DND-41 (cell line): ENCODE measurements around the gene CDC42SE2.

Source experiments
- ATAC-seq: fragments of 200-7000 bp; cut with Tn5 transposase; 3 replicates; pipeline ENCODE4 v1.9.1; 2021; ENCODE audit warnings: low read depth; ENCODE audit not compliant: insufficient read depth
- DNase-seq: peaks from one replicate; pipeline ENCODE4 v3.0.0-alpha.2; 2020
- H2AFZ ChIP-seq: 2 replicates; pipeline ENCODE4 v1.6.0; 2012; ENCODE audit warnings: low read depth, low read length
- H3K27ac ChIP-seq: 2 replicates; pipeline ENCODE4 v1.5.1; 2012; ENCODE audit warnings: low read length, inconsistent platforms
- H3K27me3 ChIP-seq: fragments of 200-600 bp; sonication (generic); 2 replicates; pipeline ENCODE4 v1.6.0; 2012; ENCODE audit warnings: low read length, mild to moderate bottlenecking, inconsistent platforms; ENCODE audit not compliant: insufficient read depth, poor library complexity
- H3K36me3 ChIP-seq: 2 replicates; pipeline ENCODE4 v1.5.1; 2012; ENCODE audit warnings: low read length, inconsistent platforms; ENCODE audit not compliant: insufficient read depth
- H3K4me1 ChIP-seq: 2 replicates; pipeline ENCODE4 v1.5.1; 2012; ENCODE audit warnings: mild to moderate bottlenecking, low read length; ENCODE audit not compliant: insufficient read depth
- H3K4me2 ChIP-seq: 2 replicates; pipeline ENCODE4 v1.6.0; 2012; ENCODE audit warnings: mild to moderate bottlenecking, moderate library complexity, low read length, inconsistent platforms; ENCODE audit not compliant: insufficient read depth
- H3K4me3 ChIP-seq, 2 experiments: fragments of 200-600 bp in 1 of 2; shearing (Covaris generic) in 1 of 2; 2 replicates each; pipeline ENCODE4 v1.5.1; 2012 to 2016; ENCODE audit warnings: inconsistent platforms in 2 of 2, low read length in 2 of 2, mild to moderate bottlenecking in 2 of 2, low read depth in 1 of 2, moderate library complexity in 1 of 2
- H3K79me2 ChIP-seq: 2 replicates; pipeline ENCODE4 v1.6.0; 2012; ENCODE audit warnings: low read length, inconsistent platforms; ENCODE audit not compliant: insufficient read depth
- H3K9ac ChIP-seq: 2 replicates; pipeline ENCODE4 v1.6.0; 2012; ENCODE audit warnings: low read depth, mild to moderate bottlenecking, inconsistent platforms, low read length, moderate library complexity
- H3K9me3 ChIP-seq: 2 replicates; pipeline ENCODE4 v1.5.1; 2012; ENCODE audit warnings: low read length, moderate library complexity, mild to moderate bottlenecking, inconsistent platforms; ENCODE audit not compliant: insufficient read depth, severe bottlenecking
- H4K20me1 ChIP-seq: 2 replicates; pipeline ENCODE4 v1.6.0; 2012; ENCODE audit warnings: low read length; ENCODE audit not compliant: insufficient read depth
- CTCF ChIP-seq: IDR thresholded peaks from 2 replicates; pipeline ENCODE4 v1.5.1; 2012; ENCODE audit warnings: borderline replicate concordance, low read length, moderate library complexity, mild to moderate bottlenecking; ENCODE audit not compliant: poor library complexity, severe bottlenecking; ENCODE audit errors: extremely low read depth
- EZH2 ChIP-seq: IDR thresholded peaks from 3 replicates; pipeline ENCODE4 v1.6.1; 2012; ENCODE audit warnings: borderline replicate concordance, low read depth, mild to moderate bottlenecking, moderate library complexity, low read length, inconsistent platforms; ENCODE audit not compliant: severe bottlenecking

The CDC42SE2 gene

DNA sequence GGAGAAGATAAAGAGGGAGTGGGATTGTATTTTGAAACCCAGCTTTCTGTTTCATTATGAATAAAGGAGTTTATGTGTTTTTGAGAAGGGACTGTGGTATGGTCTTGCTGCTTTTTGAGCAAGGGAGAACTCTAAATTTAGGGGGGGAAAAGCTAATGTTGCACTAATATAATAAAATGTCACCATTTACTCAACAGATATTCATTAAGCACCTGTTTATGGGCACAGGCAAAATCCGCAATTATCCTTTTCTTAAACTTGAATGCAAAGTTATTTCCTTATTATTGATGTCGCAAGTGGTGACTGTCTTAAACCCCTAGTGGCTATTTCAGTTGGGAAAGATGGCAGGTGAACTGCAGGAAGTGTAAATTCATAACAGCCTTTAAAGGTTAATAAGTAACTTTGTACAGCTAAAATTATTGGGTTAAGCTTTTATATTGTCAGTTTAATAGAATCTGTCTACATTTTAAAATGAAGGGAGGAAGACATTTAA is 1.5 kb downstream of the CDC42SE2 start:
- peak; percentile 61 for TF ChIP-seq CTCF
- no peak for TF ChIP-seq EZH2
- Histone ChIP-seq H3K4me3 (peak overlapping the region; percentile 61 to 90), H2AFZ (no peak overlapping the region), H3K27ac (peak overlapping the region; percentile 81), H3K9ac (peak overlapping the region; percentile 80), H3K36me3 (no peaks in the 10 kb centered on the region; the same call in 1 of the 2 replicates), H3K4me2 (peak overlapping the region; percentile 83), H3K4me1 (peaks cover 59% of the 10 kb centered on the region), H3K79me2 (peaks cover 72% of the 10 kb centered on the region), H4K20me1 (peaks cover 23% of the 10 kb centered on the region; the same call in 1 of the 2 replicates), H3K27me3 (no peaks in the 10 kb centered on the region), H3K9me3 (no peaks in the 10 kb centered on the region)
- ATAC-seq (no peak), DNase-seq (no peak)

GRCh38 chr5:131266370-131267060 is 2.7 kb downstream of the CDC42SE2 start:
- no peak for ATAC-seq
- no peak overlapping the region; the same call in none of the 2 replicates for H3K9ac ChIP-seq
- H2AFZ ChIP-seq = no peak overlapping the region
- peaks cover 35% of the 10 kb centered on the region for H4K20me1 ChIP-seq
- no peaks in the 10 kb centered on the region for H3K27me3 ChIP-seq
- TF ChIP-seq CTCF (no peak), EZH2 (no peak)
- H3K36me3 ChIP-seq = peaks cover 2% of the 10 kb centered on the region; the same call in 1 of the 2 replicates
- H3K27ac ChIP-seq = peak overlapping the region; percentile 26; the same call in 1 of the 2 replicates
- H3K4me1 ChIP-seq = peaks cover 69% of the 10 kb centered on the region
- H3K9me3 ChIP-seq = no peaks in the 10 kb centered on the region
- H3K4me3 ChIP-seq = peak overlapping the region in 1 of 2 experiments; percentile 27; a peak in 2 of 4 replicates
- peaks cover 84% of the 10 kb centered on the region for H3K79me2 ChIP-seq
- H3K4me2 ChIP-seq = peak overlapping the region; percentile 83
- DNase-seq = no peak

DNA sequence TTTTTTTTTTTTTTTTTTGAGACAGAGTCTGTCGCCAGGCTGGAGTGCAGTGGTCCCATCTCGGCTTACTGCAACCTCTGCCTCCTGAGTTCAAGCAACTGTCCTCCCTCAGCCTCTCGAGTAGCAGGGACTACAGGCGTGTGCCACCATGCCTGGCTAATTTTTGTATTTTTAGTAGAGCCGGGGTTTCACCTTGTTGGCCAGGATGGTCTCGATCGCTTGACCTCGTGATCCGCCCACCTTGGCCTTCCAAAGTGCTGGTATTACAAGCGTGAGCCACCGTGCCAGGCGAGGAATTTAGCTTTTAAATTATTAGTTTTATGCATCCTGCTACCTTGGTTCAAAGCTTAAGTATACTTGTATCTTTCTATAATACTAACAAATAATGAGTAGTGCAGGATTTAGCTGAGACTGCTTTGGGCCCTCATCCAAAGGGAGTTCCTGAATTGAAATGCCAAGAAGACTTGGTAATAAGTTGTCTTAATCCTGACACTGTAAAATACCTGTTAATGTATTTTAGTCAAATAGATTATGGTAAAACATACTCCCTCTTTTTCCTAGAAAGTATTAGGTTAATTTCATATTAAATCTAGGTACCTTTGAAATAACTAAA is 5.0 kb downstream of the CDC42SE2 start:
- Histone ChIP-seq H3K9ac (no peak overlapping the region), H2AFZ (no peak overlapping the region), H3K79me2 (peaks cover 99% of the 10 kb centered on the region), H3K4me1 (peaks cover 67% of the 10 kb centered on the region), H3K9me3 (no peaks in the 10 kb centered on the region), H3K27me3 (no peaks in the 10 kb centered on the region), H4K20me1 (peaks cover 51% of the 10 kb centered on the region), H3K27ac (no peak overlapping the region), H3K36me3 (peaks cover 5% of the 10 kb centered on the region; the same call in 1 of the 2 replicates), H3K4me2 (no peak overlapping the region), H3K4me3 (no peak overlapping the region)
- no peak for DNase-seq
- TF ChIP-seq EZH2 (no peak), CTCF (no peak)
- ATAC-seq = no peak
